Motor neuron (in vitro differentiated cells): ENCODE measurements around the gene HIGD1C. TPM values are rescaled to one million over a fixed set of nuclear protein-coding genes. Genes with fewer than 3 reads are reported as not detected.
A peak's percentile ranks its signal among the peaks of the same experiment; 100 is the strongest.
"Not testable (repeated sequence)": the region's sequence is repeated elsewhere in the genome, so short reads cannot be mapped to it uniquely, and the experiment has no call there.

ENCODE experiments used
- ATAC-seq, 8 experiments: fragments of 200-7000 bp; cut with Tn5 transposase; replicated peaks in 6 of 8; 2 replicates each; pipeline ENCODE4 v1.8.0; 2021; ENCODE audit warnings: mild to moderate bottlenecking in 8 of 8, moderate library complexity in 8 of 8
- H3K27ac ChIP-seq, 2 donors: fragments of 250-450 bp; sonication (Bioruptor Pico); 2 replicates each; pipeline ENCODE4 v1.9.0; 2021; ENCODE audit warnings: antibody characterized with exemption in 2 of 2, mild to moderate bottlenecking in 2 of 2, moderate library complexity in 1 of 2
- H3K4me1 ChIP-seq, 2 donors: fragments of 250-450 bp; sonication (Bioruptor Pico); replicated peaks in 1 of 2; 2 replicates each; pipeline ENCODE4 v1.6.1; 2021; ENCODE audit warnings: antibody characterized with exemption in 2 of 2, mild to moderate bottlenecking in 2 of 2, moderate library complexity in 1 of 2
- H3K4me3 ChIP-seq, 5 donors: fragments of 250-450 bp; sonication (Bioruptor Pico); 2 replicates each; pipeline ENCODE4 v1.9.0; 2021; ENCODE audit warnings: antibody characterized with exemption in 5 of 5, mild to moderate bottlenecking in 5 of 5, moderate library complexity in 4 of 5
- WGBS, 10 experiments: fragments of 450-650 bp; shearing (Covaris generic); methylation state at CpG; one replicate each; pipeline ENCODE4 v1.0.0; 2022; 5-methylcytosine and 5-hydroxymethylcytosine counted together
- in situ Hi-C, 9 experiments: fragments of 400-800 bp; cut with MboI; loops; one replicate each; pipeline ENCODE4 v1.15.0; 2021; ENCODE audit warnings: low sequenced_read_pairs in 9 of 9, low pct_unique_long_range_greater_than_20kb in 2 of 9; ENCODE audit not compliant: unreplicated experiment in 9 of 9
- total RNA-seq, 8 experiments: library from RNA; unstranded; fragments of 300-600 nt; gene quantifications; 2 replicates each; pipeline versions ENCODE4 v1.2.3 to v1.2.4, GENCODE V29; 2022

HIGD1C gene
- total RNA-seq, result not detected

DNA sequence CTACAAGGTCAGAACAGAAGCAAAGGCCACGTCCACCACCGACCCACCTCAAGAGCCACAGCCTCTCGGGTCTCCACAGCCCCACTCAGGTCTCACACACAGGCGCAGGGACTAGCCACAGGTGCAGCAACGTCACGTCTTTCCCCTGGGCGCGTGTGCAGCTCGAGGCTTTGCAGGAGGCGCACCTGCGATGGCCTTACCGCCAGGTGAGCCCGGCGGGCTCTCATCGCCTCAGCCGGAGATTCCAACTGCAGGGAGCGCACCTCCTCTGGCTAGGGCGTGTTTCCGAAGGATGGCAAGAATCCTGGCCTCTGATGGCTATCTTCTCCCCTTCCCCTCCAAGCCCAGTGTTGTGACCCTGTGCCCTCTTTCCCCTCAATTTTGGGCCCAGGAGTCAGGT lies at the start of gene HIGD1C:
Gene HIGD1C, plus strand, starts transcription at position 35 of the 400 bp plus-strand sequence. CDS start 1,455 bp downstream, outside the sequence.
- Histone ChIP-seq H3K4me3 (no peak within 1 kb of the TSS), H3K4me1 (no peaks in the 10 kb centered on the region), H3K27ac (no peak within 1 kb of the TSS)
- no peak for ATAC-seq
- in situ Hi-C loops, result loop anchor here in 1 of 9 experiments (25.0 kb wide), 1 partner anchor 115 kb away; the partner anchor contains the start of gene TMPRSS12
- 93 to 98% (median 96%) methylated on average over 3 to 8 of the region's 19 CpGs; no CpG with 5 or more reads in 6 of the 10 experiments for WGBS, 10 experiments

DNA sequence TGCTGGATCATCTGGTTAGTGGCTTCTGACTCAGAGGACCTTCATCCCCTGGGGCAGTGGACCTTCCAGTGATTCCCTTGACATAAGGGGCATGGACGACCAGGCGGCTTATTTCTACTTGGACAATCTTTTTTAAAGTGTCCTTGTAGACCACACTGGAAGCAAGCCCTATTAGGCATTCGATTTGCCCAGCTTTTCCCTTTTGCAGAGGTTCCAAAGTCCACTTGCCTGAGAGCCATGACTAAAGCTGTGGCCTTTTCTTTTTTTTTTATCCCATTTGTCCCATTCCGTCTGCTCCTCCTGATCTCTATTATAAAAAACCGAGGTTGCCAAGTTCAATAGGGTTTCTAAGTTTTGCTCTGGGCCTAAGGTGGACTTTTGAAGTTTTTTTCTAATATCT lies 43.9 kb upstream of the HIGD1C start:
- H3K27ac ChIP-seq, H3K4me3 ChIP-seq, in situ Hi-C loops, ATAC-seq, H3K4me1 ChIP-seq: not testable (repeated sequence)
- WGBS, 10 experiments, result 56 to 100% (median 84%) methylated on average over 2 to 5 of the region's 5 CpGs; no CpG with 5 or more reads in 5 of the 10 experiments

DNA sequence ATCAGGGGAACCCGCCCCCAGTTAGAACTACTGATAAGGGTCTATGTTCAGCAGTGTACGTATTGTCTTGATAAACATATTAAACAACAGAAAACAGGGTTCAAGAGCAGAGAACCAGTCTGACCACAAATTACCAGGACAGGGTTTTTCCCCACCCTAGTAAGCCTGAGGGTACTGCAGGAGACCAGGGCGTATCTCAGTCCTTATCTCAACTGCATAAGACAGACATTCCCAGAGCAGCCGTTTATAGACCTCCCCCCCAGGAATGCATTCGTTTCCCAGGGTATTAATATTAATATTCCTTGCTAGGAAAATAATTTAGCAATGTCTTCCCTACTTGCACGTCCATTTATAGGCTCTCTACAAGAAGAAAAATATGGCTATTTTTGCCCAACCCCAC lies 40.0 kb upstream of the HIGD1C start:
- H3K27ac ChIP-seq, in situ Hi-C loops: not testable (repeated sequence)
- 26 to 100% (median 80%) methylated on average over 1 to 6 of the region's 6 CpGs; no CpG with 5 or more reads in 2 of the 10 experiments for WGBS, 10 experiments

DNA sequence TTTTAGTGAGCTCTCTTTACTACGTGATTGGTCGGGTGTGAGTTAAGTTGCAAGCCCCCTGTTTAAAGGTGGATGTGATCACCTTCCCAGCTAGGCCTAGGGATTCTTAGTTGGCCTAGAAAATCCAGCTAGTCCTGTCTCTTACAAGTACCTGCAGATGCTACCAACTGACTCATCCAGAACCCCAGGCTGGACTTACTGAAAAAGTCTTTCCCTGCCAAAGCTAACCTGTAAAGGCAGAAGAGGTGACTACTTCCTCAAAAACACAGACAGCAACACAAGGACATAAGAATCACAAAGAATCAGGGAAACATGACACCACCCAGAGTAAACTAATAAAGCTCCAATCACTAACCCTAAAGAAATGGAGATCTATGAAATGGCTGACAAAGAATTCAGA lies 39.1 kb upstream of the HIGD1C start:
- no peak overlapping the region for H3K4me3 ChIP-seq
- H3K27ac ChIP-seq, result no peak overlapping the region
- WGBS, 10 experiments, result 17 to 100% (median 88%) methylated on average over 1 to 2 of the region's 2 CpGs; no CpG with 5 or more reads in 5 of the 10 experiments
- ATAC-seq, result no peak
- no peaks in the 10 kb centered on the region for H3K4me1 ChIP-seq
- in situ Hi-C loops, result no loop called here

More for the DNA sequence above, 40.0 kb upstream of the HIGD1C start:
- not testable (repeated sequence) for H3K4me3 ChIP-seq, H3K4me1 ChIP-seq, ATAC-seq

DNA sequence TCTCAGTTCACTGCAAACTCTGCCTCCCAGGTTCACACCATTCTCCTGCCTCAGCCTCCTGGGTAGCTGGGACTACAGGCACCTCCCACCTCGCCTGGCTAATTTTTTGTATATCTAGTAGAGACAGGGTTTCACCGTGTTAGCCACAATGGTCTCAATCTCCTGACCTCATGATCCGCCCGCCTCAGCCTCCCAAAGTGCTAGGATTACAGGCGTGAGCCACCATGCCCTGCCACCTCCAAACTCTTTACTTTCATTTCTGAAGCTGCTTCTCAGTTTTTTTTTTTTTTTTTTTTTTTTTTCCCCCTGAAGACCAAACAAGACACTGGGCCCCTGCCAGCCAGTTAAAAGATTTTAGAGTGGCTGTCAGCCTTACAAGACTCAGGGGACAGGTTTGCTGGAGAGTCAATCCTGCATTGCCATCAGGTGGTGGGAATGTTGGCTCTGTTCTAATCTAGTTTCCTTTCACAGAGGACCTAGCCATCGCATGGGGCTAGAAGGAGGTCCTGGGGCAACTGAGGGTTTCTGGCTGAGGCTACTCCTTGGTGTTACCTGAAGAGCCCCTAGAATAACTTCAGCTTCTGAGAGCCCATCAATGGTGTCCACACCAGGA lies 37.4 kb upstream of the HIGD1C start:
- H3K4me1 ChIP-seq, result no peaks in the 10 kb centered on the region
- no peak overlapping the region for H3K27ac ChIP-seq
- in situ Hi-C loops, result no loop called here
- ATAC-seq, result no peak
- no peak overlapping the region for H3K4me3 ChIP-seq
- WGBS, 10 experiments, result 0 to 97% (median 67%) methylated on average over 1 to 4 of the region's 6 CpGs; no CpG with 5 or more reads in 2 of the 10 experiments

DNA sequence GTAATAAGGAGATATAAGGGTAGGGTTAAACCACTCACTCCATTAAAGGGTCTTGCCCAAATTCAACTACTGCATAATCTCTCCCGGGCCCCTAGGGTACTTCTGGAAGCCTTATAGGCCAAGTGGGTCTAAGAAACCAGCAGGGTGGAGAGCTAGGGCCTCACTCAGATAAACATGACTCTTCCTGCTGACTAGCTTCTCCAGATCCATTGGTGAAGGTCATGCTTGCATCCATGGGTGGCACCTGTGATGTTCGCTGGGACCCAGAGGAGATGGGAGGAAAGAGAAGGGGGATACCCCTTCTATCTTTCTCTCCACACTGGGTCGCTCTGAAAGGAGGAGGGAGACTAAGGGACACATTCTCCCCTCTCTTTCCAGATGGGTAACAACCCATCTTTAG lies 36.1 kb upstream of the HIGD1C start:
- WGBS, 10 experiments, result 0 to 85% (median 56%) methylated on average over 1 to 3 of the region's 3 CpGs; no CpG with 5 or more reads in 2 of the 10 experiments

DNA sequence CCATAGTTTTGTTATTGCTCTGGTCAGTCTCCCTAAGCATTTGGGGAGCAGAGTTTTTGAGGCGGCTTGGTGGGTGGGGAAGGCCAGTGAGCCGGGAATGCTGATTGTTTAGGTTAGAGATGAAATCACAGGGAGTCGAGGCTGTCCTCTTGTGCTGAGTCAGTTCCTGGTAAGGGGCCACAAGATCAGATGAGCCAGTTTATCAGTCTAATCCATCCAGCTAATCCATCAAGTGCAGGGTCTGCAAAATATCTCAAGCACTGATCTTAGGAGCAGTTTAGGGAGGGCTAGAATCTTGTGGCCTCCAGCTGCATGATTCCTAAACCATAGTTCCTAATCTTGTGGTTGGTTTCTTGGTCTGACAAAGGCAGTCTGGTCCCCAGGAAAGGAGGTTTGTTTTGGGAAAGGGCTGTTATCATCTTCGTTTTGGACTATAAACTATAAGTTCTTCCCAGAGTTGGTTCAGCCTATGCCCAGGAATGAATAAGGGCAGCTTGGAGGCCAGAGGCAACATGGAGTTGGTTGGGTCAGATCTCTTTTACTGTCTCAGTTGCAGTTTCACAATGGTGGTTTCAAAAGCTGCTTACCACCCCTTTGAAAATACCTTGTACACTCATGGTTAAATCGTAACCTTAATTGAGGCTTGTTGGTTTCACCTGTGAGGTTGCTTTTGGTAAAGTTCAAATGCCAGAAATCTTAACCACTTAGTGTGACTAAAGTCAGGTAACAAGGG lies 33.6 kb upstream of the HIGD1C start:
- in situ Hi-C loops, result no loop called here
- 48 to 100% (median 86%) methylated on average over 1 to 5 of the region's 5 CpGs; no CpG with 5 or more reads in 3 of the 10 experiments for WGBS, 10 experiments
- Histone ChIP-seq H3K4me3 (no peak overlapping the region), H3K4me1 (peaks cover 4 to 17% of the 10 kb centered on the region in 2 donors), H3K27ac (no peak overlapping the region)
- ATAC-seq, result no peak

More for the DNA sequence above, 36.1 kb upstream of the HIGD1C start:
- ATAC-seq, result no peak
- Histone ChIP-seq H3K4me3 (no peak overlapping the region), H3K27ac (no peak overlapping the region), H3K4me1 (no peaks in the 10 kb centered on the region)
- in situ Hi-C loops, result no loop called here

DNA sequence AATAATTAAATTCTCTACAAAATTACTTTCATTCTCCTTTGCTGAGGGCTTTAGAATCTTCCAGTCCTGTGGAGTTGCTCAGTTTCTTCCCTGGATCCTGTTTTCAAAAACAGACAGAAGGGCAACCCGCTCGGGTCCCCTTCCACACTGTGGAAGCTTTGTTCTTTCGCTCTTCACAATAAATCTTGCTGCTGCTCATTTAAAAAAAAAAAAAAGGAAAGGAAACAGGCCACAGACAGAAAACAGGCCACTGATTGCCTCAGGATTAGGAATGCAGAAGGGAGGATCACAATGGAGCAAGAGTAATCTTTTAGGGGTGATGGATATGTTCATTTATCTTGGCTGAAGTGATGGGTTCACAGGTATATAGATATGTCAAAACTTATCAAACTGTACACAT lies 29.5 kb upstream of the HIGD1C start:
- Histone ChIP-seq H3K4me3 (no peak overlapping the region), H3K4me1 (peaks cover 17 to 28% of the 10 kb centered on the region in 2 donors), H3K27ac (no peak overlapping the region)
- WGBS, 10 experiments, result 0 to 50% (median 14%) methylated on average over 1 to 3 of the region's 3 CpGs; no CpG with 5 or more reads in 2 of the 10 experiments
- peak in 5 of 8 experiments; percentile 57 to 67 (median 61) for ATAC-seq
- in situ Hi-C loops, result no loop called here

DNA sequence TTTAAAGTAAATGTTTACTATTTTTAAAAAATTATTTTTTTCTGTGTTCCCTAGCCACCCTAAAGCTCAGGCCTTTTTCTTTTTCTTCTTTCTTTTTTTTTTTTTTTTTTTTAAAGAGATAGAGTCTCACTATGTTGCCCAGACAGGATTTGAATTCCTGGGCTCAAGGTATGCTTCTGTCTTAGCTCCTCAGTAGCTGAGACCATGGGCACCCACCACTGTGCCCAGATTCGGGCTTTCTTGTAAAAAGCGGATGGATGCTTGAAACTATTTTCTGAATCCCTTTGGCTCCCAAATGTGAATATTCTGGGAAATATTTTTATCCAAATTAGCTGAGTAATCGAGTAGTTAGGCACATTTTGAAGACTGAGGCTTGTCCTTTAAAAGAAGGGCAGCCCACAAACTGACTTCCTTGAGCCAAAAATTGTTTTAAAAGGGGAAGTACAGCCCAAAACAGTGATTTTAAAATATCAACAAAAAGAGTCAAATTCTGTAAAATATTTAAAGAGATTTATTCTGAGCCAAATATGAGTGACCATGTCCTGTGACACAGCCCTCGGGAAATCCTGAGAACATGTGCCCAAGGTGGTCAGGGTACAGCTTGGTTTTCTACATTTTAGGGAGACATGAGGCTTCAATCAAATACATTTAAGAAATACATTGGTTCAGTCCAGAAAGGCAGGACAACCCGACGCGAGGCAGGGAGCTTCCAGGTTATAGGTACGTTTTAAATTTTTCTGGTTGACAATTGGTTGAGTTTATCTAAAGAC lies 28.8 kb upstream of the HIGD1C start:
- Histone ChIP-seq H3K4me3 (peak overlapping the region in 1 of 5 donors; percentile 34), H3K4me1 (peaks cover 17 to 28% of the 10 kb centered on the region in 2 donors), H3K27ac (no peak overlapping the region)
- WGBS, 10 experiments, result 3 to 95% (median 31%) methylated on average over 1 to 8 of the region's 8 CpGs
- in situ Hi-C loops, result no loop called here
- no peak for ATAC-seq

DNA sequence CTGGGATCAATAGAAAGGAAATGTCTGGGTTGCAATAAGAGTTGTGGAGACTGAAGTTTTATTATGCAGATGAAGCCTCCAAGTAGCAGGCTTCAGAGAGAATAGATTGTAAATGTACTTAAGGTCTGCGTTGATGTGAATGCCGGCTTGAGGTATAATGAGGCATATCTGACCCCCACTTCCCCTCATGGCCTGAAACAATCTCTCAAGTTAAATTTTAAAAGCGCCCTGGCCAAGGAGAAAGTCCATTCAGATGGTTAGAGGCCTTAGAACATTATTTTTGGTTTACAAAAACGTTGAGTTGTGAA lies 28.3 kb upstream of the HIGD1C start:
- in situ Hi-C loops, result no loop called here
- peak overlapping the region in 2 of 5 donors; percentile 18 to 34 for H3K4me3 ChIP-seq
- peak overlapping the region in 1 of 2 donors; percentile 59 for H3K27ac ChIP-seq
- ATAC-seq, result peak; percentile 7 to 33 (median 28)
- H3K4me1 ChIP-seq, result peaks cover 17 to 28% of the 10 kb centered on the region in 2 donors
- 0 to 10% (median 2%) methylated on average over 1 to 4 of the region's 4 CpGs; no CpG with 5 or more reads in 3 of the 10 experiments for WGBS, 10 experiments

DNA sequence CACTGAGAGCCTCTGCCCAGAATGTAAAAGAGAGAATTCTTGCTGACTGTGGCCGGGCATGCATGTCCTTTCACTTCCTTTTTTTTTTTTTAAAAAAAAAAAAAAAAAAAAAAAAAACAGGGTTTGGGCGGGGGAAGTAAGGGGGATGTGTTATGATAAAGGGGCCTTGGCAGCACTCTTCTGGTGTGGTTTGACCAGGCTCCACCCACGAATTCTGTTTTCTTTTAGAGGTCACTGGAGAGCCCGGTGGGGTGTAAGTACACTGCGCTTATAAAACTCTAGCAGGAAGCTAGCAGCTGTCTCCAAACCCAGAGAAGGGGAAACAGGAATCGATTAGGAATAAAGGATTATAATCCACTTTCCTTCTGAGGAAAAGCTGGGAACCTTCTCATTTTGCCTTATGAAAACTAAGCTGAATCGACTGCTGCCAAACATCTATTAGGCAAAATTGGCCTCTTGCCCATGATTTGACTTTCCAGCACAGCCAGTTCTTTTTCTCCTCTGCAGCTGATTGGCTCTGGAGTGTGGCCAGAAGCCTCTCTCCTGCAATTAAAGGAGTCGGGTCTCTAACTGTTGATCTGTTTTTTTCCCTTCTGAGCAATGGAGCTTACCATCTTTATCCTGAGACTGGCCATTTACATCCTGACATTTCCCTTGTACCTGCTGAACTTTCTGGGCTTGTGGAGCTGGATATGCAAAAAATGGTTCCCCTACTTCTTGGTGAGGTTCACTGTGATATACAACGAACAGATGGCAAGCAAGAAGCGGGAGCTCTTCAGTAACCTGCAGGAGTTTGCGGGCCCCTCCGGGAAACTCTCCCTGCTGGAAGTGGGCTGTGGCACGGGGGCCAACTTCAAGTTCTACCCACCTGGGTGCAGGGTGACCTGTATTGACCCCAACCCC lies 27.7 kb upstream of the HIGD1C start:
- in situ Hi-C loops, result no loop called here
- Histone ChIP-seq H3K4me1 (peaks cover 17 to 28% of the 10 kb centered on the region in 2 donors), H3K27ac (peak overlapping the region in 1 of 2 donors; percentile 59), H3K4me3 (peak overlapping the region; percentile 11 to 34 (median 18))
- ATAC-seq, result peak; percentile 82 to 91 (median 86)
- 0 to 14% (median 0%) methylated on average over 1 to 9 of the region's 13 CpGs for WGBS, 10 experiments

DNA sequence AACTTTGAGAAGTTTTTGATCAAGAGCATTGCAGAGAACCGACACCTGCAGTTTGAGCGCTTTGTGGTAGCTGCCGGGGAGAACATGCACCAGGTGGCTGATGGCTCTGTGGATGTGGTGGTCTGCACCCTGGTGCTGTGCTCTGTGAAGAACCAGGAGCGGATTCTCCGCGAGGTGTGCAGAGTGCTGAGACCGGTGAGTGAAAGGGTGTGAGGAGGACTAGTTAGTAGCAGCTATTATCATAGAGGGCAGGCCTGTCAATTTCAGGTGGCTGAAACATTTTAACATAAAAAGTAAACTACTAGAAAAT lies 27.0 kb upstream of the HIGD1C start:
- in situ Hi-C loops, result no loop called here
- Histone ChIP-seq H3K4me1 (peaks cover 17 to 28% of the 10 kb centered on the region in 2 donors), H3K27ac (peak overlapping the region in 1 of 2 donors; percentile 59), H3K4me3 (peak overlapping the region in 4 of 5 donors; percentile 11 to 34 (median 19))
- peak in 1 of 8 experiments; percentile 4 for ATAC-seq
- WGBS, 10 experiments, result 0 to 71% (median 27%) methylated on average over 1 to 7 of the region's 7 CpGs; no CpG with 5 or more reads in 2 of the 10 experiments
